Measurements from ENCODE around the gene PCK2.

PCK2 gene

DNA sequence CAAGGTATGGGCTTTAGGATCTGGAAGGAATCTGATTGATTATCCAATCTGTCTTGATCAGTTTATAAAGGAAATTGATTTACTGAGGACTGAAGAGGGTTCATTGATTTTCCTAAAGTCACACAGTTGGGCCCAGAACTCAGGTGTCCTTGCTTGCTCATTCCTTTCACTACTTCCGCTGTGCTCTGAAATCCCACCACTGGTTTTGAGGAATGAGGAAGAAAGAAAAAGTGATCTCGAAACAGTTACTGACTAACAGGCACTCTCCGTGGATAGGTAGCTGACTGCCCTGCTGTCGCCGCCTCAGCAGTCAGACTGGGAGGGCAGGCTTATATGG lies 36.2 kb downstream of the PCK2 start, which contains the start of gene FITM1:
TSS of gene FITM1 (plus strand) at position 280 of the 337 bp plus-strand sequence. CDS start 905 bp downstream, outside the sequence.
- no peak for DNase-seq
- H3K4me3 Mint-ChIP-seq = no peak within 1 kb of the TSS
- H3K27ac Mint-ChIP-seq = no peak within 1 kb of the TSS
- no peak for ATAC-seq (replicated peaks)
- peaks cover 3 to 12% of the 10 kb centered on the region in 2 donors for H3K4me1 Mint-ChIP-seq (ENCODE audit: low read depth in 2 of 2)
- H3K9me3 Mint-ChIP-seq = no peaks in the 10 kb centered on the region
- no peaks in the 10 kb centered on the region for H3K27me3 Mint-ChIP-seq
- H3K36me3 Mint-ChIP-seq (ENCODE audit: insufficient read depth) = peaks cover 8% of the 10 kb centered on the region

DNA sequence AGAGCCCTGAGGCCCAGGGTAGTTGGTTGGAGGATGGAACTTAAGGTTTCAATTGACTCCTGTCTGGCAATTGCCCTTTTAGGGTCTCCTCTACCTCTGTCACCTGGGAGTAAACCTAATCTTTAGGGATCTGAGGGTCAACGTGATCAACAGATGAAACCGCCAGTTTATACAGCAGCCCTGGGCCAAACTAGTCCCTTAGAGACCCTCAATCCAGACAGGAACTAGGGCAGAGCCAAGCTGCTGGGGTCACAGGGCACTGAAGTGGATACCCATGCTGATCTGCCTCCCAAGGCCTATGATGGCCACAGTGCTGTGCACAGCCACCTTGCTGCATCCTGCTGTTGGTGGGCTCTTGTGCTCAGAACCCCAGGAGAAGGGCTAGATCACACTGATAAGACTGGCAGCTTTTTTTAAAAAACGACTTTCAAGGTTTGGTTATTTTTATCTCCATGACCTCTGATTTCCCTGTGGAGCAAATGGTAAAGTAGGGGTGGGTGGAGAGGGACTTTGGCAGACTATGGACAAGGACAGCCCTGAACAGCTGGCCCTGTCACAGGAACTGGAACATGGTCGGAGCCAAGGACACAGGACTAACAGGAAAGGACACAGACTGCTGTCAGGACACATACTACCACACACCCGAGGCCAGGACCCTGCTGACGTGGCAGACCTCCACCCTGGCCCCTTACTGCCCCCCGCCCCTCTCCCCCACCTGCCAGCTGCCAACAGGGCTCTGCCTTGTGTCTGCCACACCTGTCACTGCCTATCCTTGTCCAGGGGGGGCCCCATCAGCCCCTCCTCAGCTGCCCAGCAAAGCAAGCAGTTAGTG lies 36.8 kb downstream of the PCK2 start:
- Mint-ChIP-seq H3K4me1 (ENCODE audit: low read depth in 2 of 2) (peaks cover 6 to 15% of the 10 kb centered on the region in 2 donors), H3K27me3 (no peaks in the 10 kb centered on the region), H3K36me3 (ENCODE audit: insufficient read depth) (peaks cover 5% of the 10 kb centered on the region), H3K9me3 (no peaks in the 10 kb centered on the region), H3K27ac (no peak overlapping the region), H3K4me3 (no peak overlapping the region)
- DNase-seq (no peak), ATAC-seq (replicated peaks) (no peak)

DNA sequence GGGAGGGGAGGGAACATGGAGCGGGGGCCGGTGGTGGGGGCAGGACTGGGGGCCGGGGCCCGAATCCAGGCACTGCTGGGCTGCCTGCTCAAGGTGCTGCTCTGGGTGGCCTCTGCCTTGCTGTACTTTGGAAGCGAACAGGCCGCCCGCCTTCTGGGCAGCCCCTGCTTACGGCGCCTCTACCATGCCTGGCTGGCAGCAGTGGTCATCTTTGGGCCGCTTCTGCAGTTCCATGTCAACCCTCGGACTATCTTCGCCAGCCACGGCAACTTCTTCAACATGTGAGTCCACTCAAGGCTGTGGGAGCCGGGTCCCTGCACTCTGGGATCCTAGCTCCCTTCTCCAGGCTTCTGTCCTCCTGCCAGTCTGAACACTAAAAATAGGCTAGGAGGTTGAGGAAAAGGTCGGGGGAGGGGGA lies 37.4 kb downstream of the PCK2 start:
- Mint-ChIP-seq H3K36me3 (ENCODE audit: insufficient read depth) (peaks cover 5% of the 10 kb centered on the region), H3K4me3 (no peak overlapping the region), H3K27me3 (no peaks in the 10 kb centered on the region), H3K9me3 (no peaks in the 10 kb centered on the region), H3K27ac (peak overlapping the region in 1 of 2 donors; percentile 76), H3K4me1 (ENCODE audit: low read depth in 2 of 2) (peaks cover 8 to 17% of the 10 kb centered on the region in 2 donors)
- DNase-seq (no peak), ATAC-seq (replicated peaks) (no peak)

DNA sequence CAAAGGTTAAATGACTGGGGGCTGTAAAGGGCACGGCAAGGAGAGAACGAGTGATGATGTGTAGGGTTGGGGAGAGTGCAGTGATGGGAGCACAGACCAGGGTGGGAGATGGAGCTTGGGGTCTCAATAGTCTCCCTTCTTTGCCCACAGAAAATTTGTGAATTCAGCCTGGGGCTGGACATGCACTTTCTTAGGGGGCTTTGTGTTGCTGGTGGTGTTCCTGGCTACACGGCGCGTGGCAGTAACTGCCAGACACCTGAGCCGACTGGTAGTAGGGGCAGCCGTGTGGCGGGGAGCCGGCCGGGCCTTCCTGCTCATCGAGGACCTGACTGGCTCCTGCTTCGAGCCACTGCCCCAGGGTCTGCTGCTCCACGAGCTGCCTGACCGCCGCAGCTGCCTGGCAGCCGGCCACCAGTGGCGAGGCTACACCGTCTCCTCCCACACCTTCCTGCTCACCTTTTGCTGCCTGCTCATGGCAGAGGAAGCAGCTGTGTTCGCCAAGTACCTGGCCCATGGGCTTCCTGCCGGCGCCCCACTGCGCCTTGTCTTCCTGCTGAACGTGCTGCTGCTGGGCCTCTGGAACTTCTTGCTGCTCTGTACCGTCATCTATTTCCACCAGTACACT lies 38.1 kb downstream of the PCK2 start:
- peak overlapping the region in 1 of 2 donors; percentile 38 for H3K4me3 Mint-ChIP-seq
- H3K27ac Mint-ChIP-seq = peak overlapping the region in 1 of 2 donors; percentile 76
- H3K27me3 Mint-ChIP-seq = no peaks in the 10 kb centered on the region
- peaks cover 10% of the 10 kb centered on the region for H3K36me3 Mint-ChIP-seq (ENCODE audit: insufficient read depth)
- DNase-seq (no peak), ATAC-seq (replicated peaks) (no peak)
- H3K4me1 Mint-ChIP-seq (ENCODE audit: low read depth in 2 of 2) = peaks cover 14 to 23% of the 10 kb centered on the region in 2 donors
- no peaks in the 10 kb centered on the region for H3K9me3 Mint-ChIP-seq

DNA sequence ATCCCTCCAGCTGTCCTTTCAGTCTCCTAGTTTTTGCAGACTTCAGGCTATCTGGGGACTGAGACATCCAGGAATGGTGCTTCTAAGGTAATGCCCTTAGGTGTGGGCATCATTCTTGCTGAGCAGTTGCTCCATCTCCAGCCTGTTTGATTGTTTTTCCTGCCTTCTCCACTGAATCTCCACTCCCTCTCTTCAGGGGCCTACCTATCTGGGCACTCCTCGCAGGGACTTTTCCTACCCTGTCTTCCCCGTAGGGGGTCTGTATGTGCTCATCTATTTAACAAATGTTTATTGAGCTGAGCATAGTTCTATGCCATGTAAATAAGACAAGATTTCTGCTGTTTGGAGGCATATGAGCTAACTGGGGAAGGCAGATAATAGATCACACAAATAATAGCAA lies 38.9 kb downstream of the PCK2 start:
- no peaks in the 10 kb centered on the region for H3K9me3 Mint-ChIP-seq
- DNase-seq (no peak), ATAC-seq (replicated peaks) (no peak)
- peaks cover 18% of the 10 kb centered on the region for H3K36me3 Mint-ChIP-seq (ENCODE audit: insufficient read depth)
- peak overlapping the region in 1 of 2 donors; percentile 76 for H3K27ac Mint-ChIP-seq
- H3K4me1 Mint-ChIP-seq (ENCODE audit: low read depth in 2 of 2) = peaks cover 16 to 25% of the 10 kb centered on the region in 2 donors
- H3K27me3 Mint-ChIP-seq = no peaks in the 10 kb centered on the region
- peak overlapping the region in 1 of 2 donors; percentile 38 for H3K4me3 Mint-ChIP-seq

DNA sequence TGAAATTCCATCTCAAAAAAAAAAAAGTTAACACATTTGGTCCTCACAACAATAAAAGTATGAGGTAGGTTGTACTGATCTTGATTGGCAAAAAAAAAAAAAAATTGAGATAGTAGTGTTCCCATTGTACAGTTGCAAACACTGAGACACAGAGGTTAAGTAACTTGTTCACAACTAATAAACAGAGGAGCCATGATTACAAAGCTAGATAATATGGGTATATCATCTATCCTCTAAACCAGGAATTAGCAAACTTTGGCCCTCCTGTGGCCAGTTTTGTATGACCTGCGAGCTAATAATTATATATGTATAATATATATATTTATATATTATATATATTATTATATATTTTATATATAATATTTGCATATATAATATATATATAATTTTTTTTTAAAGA lies 39.6 kb downstream of the PCK2 start:
- Mint-ChIP-seq H3K4me1 (ENCODE audit: low read depth in 2 of 2) (peaks cover 16 to 31% of the 10 kb centered on the region in 2 donors), H3K36me3 (ENCODE audit: insufficient read depth) (peaks cover 24% of the 10 kb centered on the region), H3K4me3 (no peak overlapping the region), H3K27ac (peak overlapping the region in 1 of 2 donors; percentile 76), H3K9me3 (no peaks in the 10 kb centered on the region), H3K27me3 (no peaks in the 10 kb centered on the region)
- DNase-seq (no peak), ATAC-seq (replicated peaks) (no peak)

DNA sequence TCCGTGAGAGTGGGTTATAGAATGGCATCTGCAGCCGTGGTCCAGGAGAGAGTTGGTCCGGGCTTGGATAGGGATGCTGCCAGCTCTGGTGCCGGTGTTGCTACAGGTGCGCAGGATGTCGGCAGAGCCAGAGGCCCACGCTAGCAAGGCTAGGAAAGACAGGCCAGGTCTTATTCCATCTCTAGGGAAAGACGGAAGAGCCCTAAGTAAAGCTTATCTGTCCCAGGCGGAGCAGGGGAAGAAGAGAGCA lies 41.4 kb downstream of the PCK2 start:
- H3K9me3 Mint-ChIP-seq = no peaks in the 10 kb centered on the region
- DNase-seq (no peak), ATAC-seq (replicated peaks) (no peak)
- H3K4me1 Mint-ChIP-seq (ENCODE audit: low read depth in 2 of 2) = peaks cover 29 to 42% of the 10 kb centered on the region in 2 donors
- peaks cover 33% of the 10 kb centered on the region for H3K36me3 Mint-ChIP-seq (ENCODE audit: insufficient read depth)
- H3K4me3 Mint-ChIP-seq = peak overlapping the region; percentile 84 to 96
- H3K27me3 Mint-ChIP-seq = no peaks in the 10 kb centered on the region
- H3K27ac Mint-ChIP-seq = peak overlapping the region; percentile 87 to 88

DNA sequence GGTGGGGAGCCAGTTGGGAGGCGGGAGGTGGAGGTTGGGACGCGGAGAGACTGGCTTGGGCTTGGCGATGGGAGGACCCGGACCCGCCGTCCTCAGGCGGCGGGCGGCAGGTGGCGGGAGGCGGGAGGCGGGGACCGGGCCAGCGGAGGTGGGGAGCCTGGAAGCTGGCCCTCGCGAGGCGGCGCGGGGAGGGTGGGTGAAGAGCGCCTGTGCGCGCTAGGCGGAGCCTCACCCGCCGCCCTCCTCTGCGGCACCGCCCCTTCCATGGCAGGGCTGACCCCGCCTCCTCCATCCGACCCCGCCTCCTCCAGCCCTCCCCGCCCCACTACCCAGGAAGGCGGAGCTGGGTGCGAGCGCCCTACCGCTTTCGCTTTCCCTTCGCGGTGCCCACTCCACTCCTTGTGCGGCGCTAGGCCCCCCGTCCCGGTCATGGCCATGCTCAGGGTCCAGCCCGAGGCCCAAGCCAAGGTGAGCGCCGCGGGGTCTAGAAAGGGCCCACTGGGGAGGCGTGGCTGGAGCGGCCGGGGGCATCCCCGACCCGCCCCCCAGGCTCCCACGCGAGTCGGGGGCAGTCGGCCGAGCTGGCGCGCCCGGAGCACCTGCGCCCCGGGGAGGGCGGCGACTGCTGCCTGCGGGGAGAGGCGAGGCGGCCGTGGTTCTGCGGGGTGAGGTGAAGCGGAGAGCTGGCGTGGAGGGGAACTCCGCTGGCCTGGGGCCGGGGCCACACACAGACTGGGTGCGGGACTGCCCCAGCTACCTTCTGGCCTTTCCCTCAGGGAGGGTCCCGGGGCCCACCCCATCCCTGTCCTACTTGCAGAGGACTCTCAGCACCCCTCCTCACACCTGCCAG lies 41.9 kb downstream of the PCK2 start, which contains the start of gene PSME1:
TSS of gene PSME1 (plus strand) at position 361 of the 850 bp plus-strand sequence. CDS start at position 430, 69 bp downstream.
- Mint-ChIP-seq H3K27me3 (no peaks in the 10 kb centered on the region), H3K9me3 (no peaks in the 10 kb centered on the region), H3K36me3 (ENCODE audit: insufficient read depth) (peaks cover 37% of the 10 kb centered on the region), H3K4me1 (ENCODE audit: low read depth in 2 of 2) (peaks cover 33 to 47% of the 10 kb centered on the region in 2 donors), H3K27ac (peak within 1 kb of the TSS; percentile 87 to 88), H3K4me3 (peak within 1 kb of the TSS; percentile 84 to 96)
- peak; percentile 94 for ATAC-seq (replicated peaks)
- DNase-seq = peak; percentile 93 to 95 (median 94)

DNA sequence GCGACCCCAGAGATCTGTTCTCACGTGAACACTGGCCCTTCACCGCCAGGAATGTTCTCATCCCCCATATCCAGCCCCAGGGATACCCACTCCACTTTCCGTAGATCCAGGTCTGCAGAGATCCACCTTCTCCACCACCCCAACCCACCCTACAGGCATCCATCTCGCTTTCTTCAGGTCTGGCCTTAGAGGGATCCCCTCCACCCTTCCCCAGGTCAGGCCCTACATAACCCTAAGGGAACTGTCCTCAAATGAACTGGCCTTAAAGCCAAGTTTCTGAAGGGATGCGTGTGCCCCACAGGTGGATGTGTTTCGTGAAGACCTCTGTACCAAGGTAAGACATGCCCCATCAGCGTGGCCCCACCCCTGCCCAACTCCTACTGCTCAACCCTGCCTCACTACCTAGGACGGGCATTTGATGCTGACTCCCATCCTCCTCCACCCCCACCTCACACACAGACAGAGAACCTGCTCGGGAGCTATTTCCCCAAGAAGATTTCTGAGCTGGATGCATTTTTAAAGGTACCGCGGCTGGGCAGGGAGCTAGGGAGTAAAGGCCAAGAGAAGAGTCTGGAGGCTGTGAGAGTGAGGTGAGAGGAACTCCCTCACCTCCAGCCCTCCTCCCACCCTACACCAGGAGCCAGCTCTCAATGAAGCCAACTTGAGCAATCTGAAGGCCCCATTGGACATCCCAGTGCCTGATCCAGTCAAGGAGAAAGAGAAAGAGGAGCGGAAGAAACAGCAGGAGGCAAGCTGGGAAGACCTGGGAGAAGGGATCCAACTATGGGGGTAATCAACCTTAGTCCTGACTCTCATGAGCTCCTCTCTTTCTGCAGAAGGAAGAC lies 42.8 kb downstream of the PCK2 start:
- Mint-ChIP-seq H3K27me3 (no peaks in the 10 kb centered on the region), H3K4me3 (peak overlapping the region; percentile 84 to 96), H3K4me1 (ENCODE audit: low read depth in 2 of 2) (peaks cover 34 to 45% of the 10 kb centered on the region in 2 donors), H3K9me3 (no peaks in the 10 kb centered on the region), H3K27ac (peak overlapping the region; percentile 87 to 88), H3K36me3 (ENCODE audit: insufficient read depth) (peaks cover 44% of the 10 kb centered on the region)
- DNase-seq (no peak), ATAC-seq (replicated peaks) (no peak)

DNA sequence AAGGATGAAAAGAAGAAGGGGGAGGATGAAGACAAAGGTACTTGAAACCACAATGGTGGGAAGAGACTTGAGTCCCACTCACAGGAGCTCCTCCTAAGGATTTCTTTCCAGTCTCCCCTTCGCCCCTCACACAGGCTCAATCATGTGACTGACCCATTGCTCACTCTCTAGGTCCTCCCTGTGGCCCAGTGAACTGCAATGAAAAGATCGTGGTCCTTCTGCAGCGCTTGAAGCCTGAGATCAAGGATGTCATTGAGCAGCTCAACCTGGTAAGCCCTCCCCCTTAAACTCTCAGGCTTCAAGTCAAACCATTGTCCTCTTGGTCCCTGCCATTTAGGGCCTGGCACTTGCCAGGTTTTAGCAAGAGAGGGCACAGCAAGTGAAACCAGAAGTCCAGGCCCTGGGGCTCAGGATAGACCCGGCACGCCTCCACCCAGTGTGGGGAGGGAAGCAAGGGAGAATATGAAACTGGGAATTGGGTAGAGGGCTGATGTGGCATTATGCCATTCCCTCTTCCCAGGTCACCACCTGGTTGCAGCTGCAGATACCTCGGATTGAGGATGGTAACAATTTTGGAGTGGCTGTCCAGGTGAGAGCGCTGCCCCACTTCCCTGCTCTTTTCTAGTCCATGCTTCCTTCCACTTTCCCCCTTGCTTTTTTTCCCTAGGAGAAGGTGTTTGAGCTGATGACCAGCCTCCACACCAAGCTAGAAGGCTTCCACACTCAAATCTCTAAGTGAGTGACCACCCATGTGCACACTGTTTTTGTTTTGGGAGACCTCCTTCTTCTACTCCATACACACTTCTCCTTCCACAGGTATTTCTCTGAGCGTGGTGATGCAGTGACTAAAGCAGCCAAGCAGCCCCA lies 43.7 kb downstream of the PCK2 start:
- H3K36me3 Mint-ChIP-seq (ENCODE audit: insufficient read depth) = peaks cover 45% of the 10 kb centered on the region
- peak overlapping the region; percentile 84 to 96 for H3K4me3 Mint-ChIP-seq
- no peak for DNase-seq
- H3K27me3 Mint-ChIP-seq = no peaks in the 10 kb centered on the region
- ATAC-seq (replicated peaks) = no peak
- H3K4me1 Mint-ChIP-seq (ENCODE audit: low read depth in 2 of 2) = peaks cover 36 to 44% of the 10 kb centered on the region in 2 donors
- peak overlapping the region in 1 of 2 donors; percentile 87 for H3K27ac Mint-ChIP-seq
- no peaks in the 10 kb centered on the region for H3K9me3 Mint-ChIP-seq

DNA sequence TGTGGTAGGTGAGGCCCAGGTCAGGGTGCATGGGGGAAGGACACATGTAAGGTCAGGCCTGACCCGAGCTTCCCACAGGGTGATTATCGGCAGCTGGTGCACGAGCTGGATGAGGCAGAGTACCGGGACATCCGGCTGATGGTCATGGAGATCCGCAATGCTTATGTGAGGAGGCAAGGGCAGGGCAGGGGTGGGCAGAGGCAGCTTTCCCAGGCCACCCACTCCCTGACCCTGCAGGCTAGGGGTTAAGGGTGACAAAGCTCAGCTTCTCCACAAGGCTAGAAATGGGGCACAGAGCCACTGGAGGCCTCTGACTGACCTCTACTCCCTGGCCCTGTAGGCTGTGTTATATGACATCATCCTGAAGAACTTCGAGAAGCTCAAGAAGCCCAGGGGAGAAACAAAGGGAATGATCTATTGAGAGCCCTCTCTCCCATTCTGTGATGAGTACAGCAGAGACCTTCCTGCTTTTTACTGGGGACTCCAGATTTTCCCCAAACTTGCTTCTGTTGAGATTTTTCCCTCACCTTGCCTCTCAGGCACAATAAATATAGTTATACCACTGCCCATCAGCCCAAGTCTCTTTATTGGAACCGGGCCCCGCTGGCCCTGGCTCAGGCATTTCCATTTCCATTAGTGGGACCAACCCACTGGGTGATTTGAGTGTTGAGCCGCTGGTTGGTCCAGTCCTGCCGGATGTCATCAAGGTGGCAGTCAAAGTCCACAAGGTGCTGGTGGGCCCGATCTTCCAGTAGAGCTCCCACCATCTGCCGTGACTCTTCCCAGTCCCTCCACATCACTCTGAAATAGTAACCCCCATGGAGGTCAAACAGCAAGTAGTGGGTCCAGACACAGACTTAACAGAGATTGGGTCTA lies 44.5 kb downstream of the PCK2 start:
- peak overlapping the region; percentile 78 to 80 for H3K4me3 Mint-ChIP-seq
- DNase-seq = no peak
- no peak for ATAC-seq (replicated peaks)
- H3K27me3 Mint-ChIP-seq = no peaks in the 10 kb centered on the region
- peaks cover 36 to 46% of the 10 kb centered on the region in 2 donors for H3K4me1 Mint-ChIP-seq (ENCODE audit: low read depth in 2 of 2)
- H3K9me3 Mint-ChIP-seq = no peaks in the 10 kb centered on the region
- H3K27ac Mint-ChIP-seq = peak overlapping the region in 1 of 2 donors; percentile 69
- H3K36me3 Mint-ChIP-seq (ENCODE audit: insufficient read depth) = peaks cover 48% of the 10 kb centered on the region
